ENCODE measurements around the gene PDZD8. TPM values are rescaled to one million over a fixed set of nuclear protein-coding genes. Genes with fewer than 3 reads are reported as not detected.

PDZD8 gene
- total RNA-seq, 4 donors from 2014 or later = 28.6 to 54.3 (median 34.8) TPM

DNA sequence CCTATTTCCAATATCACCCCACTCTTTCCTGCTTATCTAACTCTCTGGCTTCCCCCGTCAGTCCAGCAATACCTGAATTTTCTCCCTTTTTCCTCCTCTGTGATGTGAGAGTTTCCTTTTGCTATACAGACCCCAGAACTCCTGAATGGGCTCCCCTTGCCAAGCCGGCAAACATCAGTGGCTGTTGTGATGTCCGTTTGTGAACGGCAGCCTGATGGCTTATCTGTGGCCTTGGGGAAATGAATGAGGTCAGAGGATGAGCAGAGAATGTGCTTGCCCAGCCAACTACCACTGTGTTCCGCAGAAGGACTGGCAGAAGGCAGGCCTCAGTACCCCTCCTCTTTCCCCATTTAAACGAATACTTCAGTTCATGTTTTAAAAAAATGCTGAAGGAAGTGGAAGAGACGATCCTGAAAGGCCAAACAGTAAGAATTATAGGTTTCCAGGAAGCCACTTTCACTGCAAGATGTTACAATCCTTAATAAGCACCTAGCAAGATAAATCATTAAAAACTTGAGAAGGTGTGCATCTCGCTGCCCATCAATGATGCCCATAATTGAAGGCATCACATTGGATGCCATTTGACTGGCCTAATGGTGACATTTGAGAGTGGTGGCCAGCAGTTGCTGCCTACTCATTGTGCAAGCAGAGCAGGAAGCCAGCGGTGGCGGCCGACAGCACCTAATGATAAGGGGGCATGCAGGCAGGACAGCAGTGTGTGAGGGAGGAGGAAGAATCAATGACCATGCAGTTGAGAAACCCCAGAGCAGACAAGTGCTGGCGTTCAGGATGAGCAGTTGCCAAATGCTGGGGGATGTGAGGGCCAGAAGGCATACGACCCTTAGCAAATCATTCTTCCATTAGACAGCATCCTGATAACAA is 102.8 kb downstream of the PDZD8 start:
- TF ChIP-seq, protein P1, sequence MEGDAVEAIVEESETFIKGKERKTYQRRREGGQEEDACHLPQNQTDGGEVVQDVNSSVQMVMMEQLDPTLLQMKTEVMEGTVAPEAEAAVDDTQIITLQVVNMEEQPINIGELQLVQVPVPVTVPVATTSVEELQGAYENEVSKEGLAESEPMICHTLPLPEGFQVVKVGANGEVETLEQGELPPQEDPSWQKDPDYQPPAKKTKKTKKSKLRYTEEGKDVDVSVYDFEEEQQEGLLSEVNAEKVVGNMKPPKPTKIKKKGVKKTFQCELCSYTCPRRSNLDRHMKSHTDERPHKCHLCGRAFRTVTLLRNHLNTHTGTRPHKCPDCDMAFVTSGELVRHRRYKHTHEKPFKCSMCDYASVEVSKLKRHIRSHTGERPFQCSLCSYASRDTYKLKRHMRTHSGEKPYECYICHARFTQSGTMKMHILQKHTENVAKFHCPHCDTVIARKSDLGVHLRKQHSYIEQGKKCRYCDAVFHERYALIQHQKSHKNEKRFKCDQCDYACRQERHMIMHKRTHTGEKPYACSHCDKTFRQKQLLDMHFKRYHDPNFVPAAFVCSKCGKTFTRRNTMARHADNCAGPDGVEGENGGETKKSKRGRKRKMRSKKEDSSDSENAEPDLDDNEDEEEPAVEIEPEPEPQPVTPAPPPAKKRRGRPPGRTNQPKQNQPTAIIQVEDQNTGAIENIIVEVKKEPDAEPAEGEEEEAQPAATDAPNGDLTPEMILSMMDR (IDR thresholded peaks at IDR 0.05; ENCODE audit: low read depth) = no peak

- TF ChIP-seq, protein P1 (IDR thresholded peaks at IDR 0.05; ENCODE audit: low read depth) = no peak
Measured at GRCh38 chr10:117271427-117271826, 103.8 kb downstream of the PDZD8 start.

- TF ChIP-seq, protein P1 (IDR thresholded peaks at IDR 0.05; ENCODE audit: low read depth) = no peak
Measured at GRCh38 chr10:117268907-117269306, 106.3 kb downstream of the PDZD8 start.

- TF ChIP-seq, protein P1 (IDR thresholded peaks at IDR 0.05; ENCODE audit: low read depth) = no peak
Measured at GRCh38 chr10:117268258-117268657, 107.0 kb downstream of the PDZD8 start.

DNA sequence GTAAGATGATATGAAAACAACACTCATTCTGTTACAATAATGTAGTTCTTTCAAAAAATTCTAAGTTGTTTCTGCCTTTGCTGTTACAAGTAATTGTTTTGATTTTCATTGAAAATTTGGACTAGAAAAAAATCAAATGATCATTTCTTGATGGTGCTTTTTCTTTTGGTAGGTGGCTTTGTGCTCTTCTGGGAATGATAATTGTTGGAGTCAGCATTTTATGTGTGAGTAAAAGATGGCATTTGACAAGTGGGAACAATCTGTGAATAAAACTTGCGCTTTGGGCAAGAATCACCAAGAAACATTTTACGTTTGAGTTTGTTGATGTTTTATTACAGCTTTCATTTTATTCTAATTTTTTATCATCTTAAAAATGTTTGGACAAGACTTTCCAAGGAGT is 108.4 kb downstream of the PDZD8 start:
- TF ChIP-seq, protein P1 (IDR thresholded peaks at IDR 0.05; ENCODE audit: low read depth) = no peak

DNA sequence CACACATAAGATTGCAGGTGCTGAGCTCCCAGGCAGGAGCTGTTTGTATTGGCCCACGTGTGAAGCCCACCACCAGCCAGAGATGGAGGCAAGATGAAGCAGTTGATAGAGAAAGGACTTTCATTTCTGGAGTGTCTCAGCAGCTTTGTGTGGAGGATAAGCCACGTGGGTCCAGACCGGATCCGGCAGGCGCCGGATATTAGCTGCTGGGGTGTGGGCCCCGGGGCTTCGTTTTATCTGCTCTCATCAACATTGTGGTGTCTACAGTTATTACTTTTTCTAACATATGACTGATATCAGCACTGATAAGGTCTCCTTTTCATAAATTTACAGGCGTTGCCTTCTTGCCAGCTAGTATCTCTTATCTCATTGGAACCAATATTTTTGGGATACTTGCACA is 108.8 kb downstream of the PDZD8 start:
- TF ChIP-seq, protein P1 (IDR thresholded peaks at IDR 0.05; ENCODE audit: low read depth) = no peak

DNA sequence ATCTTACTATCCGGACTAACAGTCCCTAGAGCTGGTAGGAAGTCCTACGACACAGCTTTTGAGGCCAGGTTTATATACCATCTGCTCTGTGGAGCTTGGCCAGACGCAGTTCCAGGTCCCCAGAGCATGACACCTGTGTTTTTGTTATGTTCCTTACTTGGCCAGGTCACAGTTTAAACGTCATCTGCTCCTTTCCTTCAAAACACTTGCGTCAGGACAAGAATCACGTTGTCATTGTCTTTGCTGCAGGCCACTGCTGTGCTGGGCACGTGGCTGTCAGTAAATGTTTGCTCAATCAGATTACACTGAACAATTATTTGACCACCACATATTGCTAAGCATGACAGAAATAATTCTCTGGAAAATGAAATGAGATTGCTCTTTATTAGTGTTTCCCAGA is 110.5 kb downstream of the PDZD8 start:
- TF ChIP-seq, protein P1 (IDR thresholded peaks at IDR 0.05; ENCODE audit: low read depth) = no peak

Measured in subcutaneous adipose tissue (tissue), 4 donors.